Measurements from ENCODE around the gene LMNA.

The LMNA gene

DNA sequence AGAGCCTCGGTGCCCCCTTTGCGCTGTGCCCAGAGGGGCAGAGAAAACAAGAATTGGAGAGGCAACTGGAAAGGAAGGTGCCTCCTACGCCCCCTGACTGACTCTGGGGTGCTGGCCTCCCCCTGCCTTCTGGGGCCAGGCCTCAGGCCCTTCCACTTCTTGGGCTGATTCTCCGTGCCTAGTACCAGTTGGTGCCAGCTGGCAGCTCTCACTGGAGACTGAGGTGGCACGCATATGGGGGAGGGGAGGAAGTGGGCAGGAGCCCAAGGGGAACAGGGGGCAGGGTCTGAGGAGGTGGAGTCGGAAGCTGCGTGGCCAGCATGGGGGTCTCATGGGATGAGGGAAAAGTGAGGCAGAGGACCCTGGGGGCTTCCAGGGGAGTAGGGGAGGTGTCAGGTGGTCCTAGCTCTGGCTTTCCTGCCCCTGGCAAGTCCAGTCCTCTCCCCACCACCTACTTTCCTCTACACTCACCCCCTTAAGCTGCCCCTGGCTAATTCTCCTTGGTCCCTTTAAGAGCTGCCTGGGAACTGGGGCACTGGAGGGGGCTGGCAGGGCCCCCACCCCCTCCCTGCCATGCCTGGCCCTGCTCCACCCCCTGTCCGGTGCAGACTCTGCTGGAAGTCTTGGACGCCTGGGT is 32.4 kb downstream of the LMNA start:
- no peak for TF ChIP-seq POLR2AphosphoS5 (IDR thresholded peaks at IDR 0.05; ENCODE audit: low read depth, low read length)
- TF ChIP-seq, protein P1, sequence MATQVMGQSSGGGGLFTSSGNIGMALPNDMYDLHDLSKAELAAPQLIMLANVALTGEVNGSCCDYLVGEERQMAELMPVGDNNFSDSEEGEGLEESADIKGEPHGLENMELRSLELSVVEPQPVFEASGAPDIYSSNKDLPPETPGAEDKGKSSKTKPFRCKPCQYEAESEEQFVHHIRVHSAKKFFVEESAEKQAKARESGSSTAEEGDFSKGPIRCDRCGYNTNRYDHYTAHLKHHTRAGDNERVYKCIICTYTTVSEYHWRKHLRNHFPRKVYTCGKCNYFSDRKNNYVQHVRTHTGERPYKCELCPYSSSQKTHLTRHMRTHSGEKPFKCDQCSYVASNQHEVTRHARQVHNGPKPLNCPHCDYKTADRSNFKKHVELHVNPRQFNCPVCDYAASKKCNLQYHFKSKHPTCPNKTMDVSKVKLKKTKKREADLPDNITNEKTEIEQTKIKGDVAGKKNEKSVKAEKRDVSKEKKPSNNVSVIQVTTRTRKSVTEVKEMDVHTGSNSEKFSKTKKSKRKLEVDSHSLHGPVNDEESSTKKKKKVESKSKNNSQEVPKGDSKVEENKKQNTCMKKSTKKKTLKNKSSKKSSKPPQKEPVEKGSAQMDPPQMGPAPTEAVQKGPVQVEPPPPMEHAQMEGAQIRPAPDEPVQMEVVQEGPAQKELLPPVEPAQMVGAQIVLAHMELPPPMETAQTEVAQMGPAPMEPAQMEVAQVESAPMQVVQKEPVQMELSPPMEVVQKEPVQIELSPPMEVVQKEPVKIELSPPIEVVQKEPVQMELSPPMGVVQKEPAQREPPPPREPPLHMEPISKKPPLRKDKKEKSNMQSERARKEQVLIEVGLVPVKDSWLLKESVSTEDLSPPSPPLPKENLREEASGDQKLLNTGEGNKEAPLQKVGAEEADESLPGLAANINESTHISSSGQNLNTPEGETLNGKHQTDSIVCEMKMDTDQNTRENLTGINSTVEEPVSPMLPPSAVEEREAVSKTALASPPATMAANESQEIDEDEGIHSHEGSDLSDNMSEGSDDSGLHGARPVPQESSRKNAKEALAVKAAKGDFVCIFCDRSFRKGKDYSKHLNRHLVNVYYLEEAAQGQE (IDR thresholded peaks at IDR 0.05; ENCODE audit: insufficient read depth in 1 of 2, low read depth in 2 of 2, low read length in 2 of 2) = no peak
- no peak for TF ChIP-seq FOXP2 (optimal IDR thresholded peaks at IDR 0.05; ENCODE audit: borderline replicate concordance, extremely low read depth, extremely low read length, insufficient read depth)
- TF ChIP-seq TAF1 (IDR thresholded peaks at IDR 0.05; ENCODE audit: borderline replicate concordance, insufficient read depth, low read length) = no peak
- TF ChIP-seq SIN3A (IDR thresholded peaks at IDR 0.05; ENCODE audit: borderline replicate concordance, insufficient read depth, low read length) = no peak

DNA sequence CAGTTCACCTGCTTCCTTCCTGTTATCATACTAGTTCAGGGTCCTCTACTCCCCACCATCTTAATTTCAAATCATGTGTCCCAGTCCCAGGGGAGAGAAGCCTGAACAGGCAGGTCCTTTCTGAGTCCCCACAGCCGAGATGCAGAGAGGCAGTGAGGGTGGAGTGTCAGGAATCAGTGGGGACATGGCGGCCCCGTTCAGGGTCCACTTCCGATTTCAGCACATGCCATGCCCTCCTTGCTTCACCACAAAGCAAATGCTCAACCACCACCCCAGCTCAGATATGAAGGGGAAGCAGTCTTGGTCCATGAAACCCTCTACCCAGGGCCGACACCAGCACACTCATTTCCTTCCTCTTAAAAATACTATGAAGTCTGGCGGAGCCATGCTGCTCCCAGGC is 33.7 kb downstream of the LMNA start:
- no peak for TF ChIP-seq POLR2AphosphoS5 (IDR thresholded peaks at IDR 0.05; ENCODE audit: low read depth, low read length)
- no peak for TF ChIP-seq SIN3A (IDR thresholded peaks at IDR 0.05; ENCODE audit: borderline replicate concordance, insufficient read depth, low read length)
- TF ChIP-seq TAF1 (IDR thresholded peaks at IDR 0.05; ENCODE audit: borderline replicate concordance, insufficient read depth, low read length) = no peak
- TF ChIP-seq FOXP2 (optimal IDR thresholded peaks at IDR 0.05; ENCODE audit: borderline replicate concordance, extremely low read depth, extremely low read length, insufficient read depth) = no peak
- TF ChIP-seq, protein P1 (IDR thresholded peaks at IDR 0.05; ENCODE audit: insufficient read depth in 1 of 2, low read depth in 2 of 2, low read length in 2 of 2) = no peak

DNA sequence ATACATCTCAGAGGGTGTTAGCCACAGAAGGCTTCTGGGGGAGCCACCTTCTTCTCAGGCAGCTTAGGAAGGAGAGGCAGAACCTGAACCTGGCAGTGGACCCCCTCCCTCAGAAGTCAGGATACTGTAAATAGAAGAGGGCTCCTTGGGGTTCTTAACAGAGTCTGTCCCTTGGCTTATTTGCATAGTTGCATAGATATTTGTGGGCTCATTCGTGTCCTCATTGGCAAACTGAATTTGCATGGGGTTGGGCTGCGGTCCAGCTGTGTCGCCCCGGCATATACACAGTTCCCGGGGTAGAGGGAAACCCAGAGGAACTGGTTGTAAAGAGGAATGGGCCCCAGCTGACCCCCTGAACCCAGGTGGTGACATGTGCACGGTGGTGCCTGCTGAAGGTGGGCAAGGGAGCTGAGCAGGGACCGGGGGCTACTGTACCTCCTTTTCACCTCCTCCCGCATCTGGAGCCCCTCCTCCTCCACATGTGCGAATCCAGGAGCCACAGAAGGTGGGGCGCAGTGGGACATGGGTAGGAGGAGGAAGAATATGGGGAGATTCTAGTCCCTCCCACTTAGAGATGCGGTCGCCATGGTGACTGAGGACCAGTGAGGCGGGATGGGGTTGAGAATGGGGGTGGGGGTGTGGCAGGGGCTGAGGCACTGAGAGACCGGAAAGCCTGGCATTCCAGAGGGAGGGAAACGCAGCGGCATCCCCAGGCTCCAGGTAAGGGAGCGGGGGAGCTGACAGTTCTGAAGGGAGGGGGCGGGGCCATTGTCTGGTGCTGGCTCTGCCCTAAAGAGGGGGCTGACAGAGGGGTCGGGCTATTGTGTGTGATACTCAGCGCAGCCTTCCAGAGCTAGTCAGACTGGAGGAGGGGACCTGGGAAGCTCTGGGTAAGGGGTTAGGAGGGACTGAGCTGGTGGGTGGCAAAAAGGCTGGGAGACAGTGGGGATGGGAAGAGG is 35.1 kb downstream of the LMNA start:
- TF ChIP-seq SIN3A (IDR thresholded peaks at IDR 0.05; ENCODE audit: borderline replicate concordance, insufficient read depth, low read length) (no peak), POLR2AphosphoS5 (IDR thresholded peaks at IDR 0.05; ENCODE audit: low read depth, low read length) (no peak), FOXP2 (optimal IDR thresholded peaks at IDR 0.05; ENCODE audit: borderline replicate concordance, extremely low read depth, extremely low read length, insufficient read depth) (no peak), TAF1 (IDR thresholded peaks at IDR 0.05; ENCODE audit: borderline replicate concordance, insufficient read depth, low read length) (no peak)
- TF ChIP-seq, protein P1 (IDR thresholded peaks at IDR 0.05; ENCODE audit: insufficient read depth in 1 of 2, low read depth in 2 of 2, low read length in 2 of 2) = no peak

DNA sequence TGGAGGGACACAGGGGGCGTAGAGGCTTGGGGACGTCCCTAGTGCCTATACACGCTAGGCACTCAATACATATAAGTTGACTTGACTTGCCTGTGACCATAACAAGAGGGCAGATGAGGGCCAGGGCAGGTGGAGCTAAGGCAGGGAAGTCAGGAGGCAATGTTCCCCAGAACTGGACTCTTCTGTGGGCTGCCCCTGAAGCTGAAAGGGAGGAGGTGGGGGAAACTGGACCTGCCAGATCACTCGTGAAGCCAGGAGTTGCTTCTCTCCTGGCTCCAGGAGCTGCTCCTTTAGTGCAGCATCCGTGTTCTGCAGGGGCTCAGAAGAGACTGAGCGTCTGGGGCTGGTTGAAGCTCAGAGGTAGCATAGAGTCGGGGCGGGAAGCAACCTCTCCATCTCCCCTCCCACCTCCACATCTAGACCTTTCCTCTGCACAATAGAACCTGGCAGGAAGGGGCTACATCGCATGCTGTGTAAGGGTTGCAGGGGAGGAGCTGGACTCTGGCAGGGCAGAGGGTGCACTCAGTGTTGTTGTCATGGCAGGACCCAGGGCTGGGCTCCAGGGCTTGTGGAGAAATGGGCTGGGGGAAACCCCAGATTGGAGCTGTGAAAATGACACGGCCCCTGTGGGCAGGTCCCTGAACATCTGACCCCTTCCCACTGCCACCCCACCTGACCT is 36.0 kb downstream of the LMNA start:
- TF ChIP-seq, protein P1 (IDR thresholded peaks at IDR 0.05; ENCODE audit: insufficient read depth in 1 of 2, low read depth in 2 of 2, low read length in 2 of 2) = no peak
- no peak for TF ChIP-seq SIN3A (IDR thresholded peaks at IDR 0.05; ENCODE audit: borderline replicate concordance, insufficient read depth, low read length)
- TF ChIP-seq FOXP2 (optimal IDR thresholded peaks at IDR 0.05; ENCODE audit: borderline replicate concordance, extremely low read depth, extremely low read length, insufficient read depth) = no peak
- TF ChIP-seq TAF1 (IDR thresholded peaks at IDR 0.05; ENCODE audit: borderline replicate concordance, insufficient read depth, low read length) = no peak
- no peak for TF ChIP-seq POLR2AphosphoS5 (IDR thresholded peaks at IDR 0.05; ENCODE audit: low read depth, low read length)

Measured in PFSK-1 (cell line).